ENCODE results near the gene FAM222B. TPM values are rescaled to one million over a fixed set of nuclear protein-coding genes. Genes with fewer than 3 reads are reported as not detected.
A peak's percentile ranks its signal among the peaks of the same experiment; 100 is the strongest.

The FAM222B gene, protein sequence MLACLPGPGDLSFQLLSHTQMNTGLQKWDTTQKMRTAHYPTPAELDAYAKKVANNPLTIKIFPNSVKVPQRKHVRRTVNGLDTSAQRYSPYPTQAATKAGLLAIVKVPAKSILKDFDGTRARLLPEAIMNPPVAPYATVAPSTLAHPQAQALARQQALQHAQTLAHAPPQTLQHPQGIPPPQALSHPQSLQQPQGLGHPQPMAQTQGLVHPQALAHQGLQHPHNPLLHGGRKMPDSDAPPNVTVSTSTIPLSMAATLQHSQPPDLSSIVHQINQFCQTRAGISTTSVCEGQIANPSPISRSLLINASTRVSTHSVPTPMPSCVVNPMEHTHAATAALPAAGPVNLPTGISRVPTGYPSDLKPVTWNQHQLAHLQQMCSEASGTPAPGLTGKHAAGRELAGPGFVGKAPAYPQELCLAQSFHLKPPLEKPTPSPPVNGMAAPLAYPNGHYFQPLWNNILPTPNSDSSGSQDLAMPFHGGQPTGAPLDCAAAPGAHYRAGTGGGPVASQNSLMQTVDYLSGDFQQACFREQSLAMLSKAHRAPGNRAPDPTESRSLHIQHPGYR
- total RNA-seq (2014; rRNA removed; shearing (Covaris generic); ENCODE audit: low replicate concordance), result 8.0 and 9.6 TPM in 2 replicates

DNA sequence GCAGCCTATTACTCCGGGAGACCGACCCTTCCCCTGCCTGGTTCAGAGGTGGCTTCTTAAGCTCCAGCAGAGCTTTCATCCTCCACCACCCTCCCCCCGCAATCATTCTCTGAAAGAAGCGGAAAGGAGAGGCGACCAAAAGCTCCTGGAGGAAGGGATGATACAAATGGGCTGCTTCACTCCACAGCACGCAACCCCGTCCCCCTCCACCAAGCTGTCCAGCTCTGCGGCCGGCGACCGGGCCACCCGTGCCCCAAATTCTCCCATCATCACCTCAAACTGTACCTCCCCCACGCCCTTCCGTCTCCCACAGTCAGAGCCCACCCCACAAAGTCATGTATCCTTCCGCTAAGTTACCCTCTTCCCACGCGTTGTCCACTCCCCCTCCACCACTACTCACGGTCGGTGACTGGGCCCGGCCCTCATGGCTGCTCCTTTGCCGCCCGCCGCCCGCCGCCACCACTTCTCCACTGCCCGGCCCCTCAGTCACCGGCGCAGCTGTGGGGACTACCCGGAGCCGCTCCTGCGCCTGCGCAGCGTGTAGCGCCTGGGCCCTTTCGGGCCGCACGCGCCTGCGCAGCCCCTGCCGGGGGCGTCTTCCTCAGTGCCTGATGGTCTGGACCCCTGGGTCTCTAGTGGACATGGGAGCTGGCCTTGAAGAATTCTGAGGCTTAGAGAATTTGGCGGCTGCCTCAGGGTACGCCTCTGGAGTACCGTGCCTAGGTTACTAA, at the start of gene FAM222B:
Gene FAM222B (minus strand): TSS at position 509 of the 731 bp plus-strand sequence. CDS start 76,123 bp downstream, outside the sequence.
- Histone ChIP-seq H3K27ac (ENCODE audit: low read length) (peak within 1 kb of the TSS; percentile 25; the same call in 1 of the 2 replicates), H3K36me3 (ENCODE audit: insufficient read depth, low read length) (no peaks in the 10 kb centered on the region), H3K79me2 (ENCODE audit: low read length) (peaks cover 48% of the 10 kb centered on the region), H3K4me2 (ENCODE audit: low read depth, low read length, poor library complexity, severe bottlenecking) (peak within 1 kb of the TSS; percentile 94), H3K9me3 (ENCODE audit: low read length) (no peaks in the 10 kb centered on the region), H2AFZ (ENCODE audit: low read length) (peak within 1 kb of the TSS; percentile 60), H4K20me1 (ENCODE audit: insufficient read depth, low read depth, low read length) (no peaks in the 10 kb centered on the region), H3K9me2 (replicated peaks; ENCODE audit: insufficient read depth, low read length) (no peaks in the 10 kb centered on the region), H3K4me1 (ENCODE audit: low read length) (peaks cover 11% of the 10 kb centered on the region), H3K9ac (ENCODE audit: low read length) (peak within 1 kb of the TSS; percentile 79), H3K27me3 (ENCODE audit: low read length) (no peaks in the 10 kb centered on the region), H3K4me3 (ENCODE audit: low read length) (peak within 1 kb of the TSS; percentile 72)
- DNase-seq, result peak; percentile 95

DNA sequence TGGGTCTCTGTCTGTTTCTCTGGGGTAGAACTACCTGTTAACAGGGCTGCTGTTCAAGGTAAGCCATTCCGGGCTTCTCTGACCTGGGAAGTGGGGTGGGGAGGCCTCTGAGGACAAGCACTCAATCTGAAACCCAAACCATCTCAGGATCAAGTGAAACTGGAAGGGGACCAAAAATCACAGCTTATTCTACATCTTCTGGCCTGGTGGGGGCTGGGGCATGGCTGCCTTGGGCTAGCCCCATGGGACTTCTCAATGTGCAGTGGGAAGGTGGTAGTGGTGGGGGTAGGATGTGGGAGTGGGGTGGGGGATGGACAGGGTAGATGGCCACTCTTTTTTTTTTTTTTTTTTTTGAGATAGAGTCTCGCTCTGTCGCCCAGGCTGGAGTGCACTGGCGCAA, 49.4 kb upstream of the FAM222B start:
- Histone ChIP-seq H3K36me3 (ENCODE audit: insufficient read depth, low read length) (0 out of 2 replicates have a peak, but pooled peaks cover 4% of the 10 kb centered on the region), H3K9me2 (replicated peaks; ENCODE audit: insufficient read depth, low read length) (no peaks in the 10 kb centered on the region), H3K9ac (ENCODE audit: low read length) (no peak overlapping the region), H3K4me1 (ENCODE audit: low read length) (peaks cover 84% of the 10 kb centered on the region), H3K4me2 (ENCODE audit: low read depth, low read length, poor library complexity, severe bottlenecking) (no peak overlapping the region), H3K4me3 (ENCODE audit: low read length) (no peak overlapping the region), H3K79me2 (ENCODE audit: low read length) (peaks cover 45% of the 10 kb centered on the region), H3K27me3 (ENCODE audit: low read length) (no peaks in the 10 kb centered on the region), H4K20me1 (ENCODE audit: insufficient read depth, low read depth, low read length) (no peaks in the 10 kb centered on the region; the same call in 1 of the 2 replicates), H3K9me3 (ENCODE audit: low read length) (no peaks in the 10 kb centered on the region), H3K27ac (ENCODE audit: low read length) (peak overlapping the region; percentile 18; the same call in 1 of the 2 replicates), H2AFZ (ENCODE audit: low read length) (no peak overlapping the region)
- DNase-seq, result no peak

DNA sequence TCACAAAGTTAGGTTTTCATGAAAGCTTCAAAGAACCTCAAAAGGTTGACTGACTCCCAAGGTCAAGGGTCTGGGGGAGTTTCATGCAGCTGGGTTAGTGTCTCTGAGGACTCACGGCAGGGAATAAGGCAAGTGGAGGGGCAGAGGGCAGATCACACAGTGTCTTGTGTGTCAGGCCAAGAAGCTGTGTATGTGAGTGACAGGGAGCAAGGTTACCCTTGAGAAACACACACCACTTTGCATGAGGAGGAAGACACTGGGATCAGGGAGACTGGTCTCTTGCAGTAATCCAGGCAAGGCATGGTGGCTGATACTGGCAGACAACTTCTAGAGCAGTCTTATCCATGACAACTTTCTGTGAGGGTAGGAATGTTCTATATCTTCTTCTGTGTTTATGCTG, 48.6 kb upstream of the FAM222B start:
- Histone ChIP-seq H3K9me2 (replicated peaks; ENCODE audit: insufficient read depth, low read length) (no peaks in the 10 kb centered on the region), H2AFZ (ENCODE audit: low read length) (no peak overlapping the region), H3K27me3 (ENCODE audit: low read length) (no peaks in the 10 kb centered on the region), H3K36me3 (ENCODE audit: insufficient read depth, low read length) (0 out of 2 replicates have a peak, but pooled peaks cover 4% of the 10 kb centered on the region), H3K9me3 (ENCODE audit: low read length) (no peaks in the 10 kb centered on the region), H4K20me1 (ENCODE audit: insufficient read depth, low read depth, low read length) (no peaks in the 10 kb centered on the region; the same call in 1 of the 2 replicates), H3K4me3 (ENCODE audit: low read length) (no peak overlapping the region), H3K4me2 (ENCODE audit: low read depth, low read length, poor library complexity, severe bottlenecking) (no peak overlapping the region), H3K4me1 (ENCODE audit: low read length) (peaks cover 81% of the 10 kb centered on the region), H3K79me2 (ENCODE audit: low read length) (peaks cover 37% of the 10 kb centered on the region), H3K9ac (ENCODE audit: low read length) (no peak overlapping the region), H3K27ac (ENCODE audit: low read length) (peak overlapping the region; percentile 18; the same call in 1 of the 2 replicates)
- no peak for DNase-seq

DNA sequence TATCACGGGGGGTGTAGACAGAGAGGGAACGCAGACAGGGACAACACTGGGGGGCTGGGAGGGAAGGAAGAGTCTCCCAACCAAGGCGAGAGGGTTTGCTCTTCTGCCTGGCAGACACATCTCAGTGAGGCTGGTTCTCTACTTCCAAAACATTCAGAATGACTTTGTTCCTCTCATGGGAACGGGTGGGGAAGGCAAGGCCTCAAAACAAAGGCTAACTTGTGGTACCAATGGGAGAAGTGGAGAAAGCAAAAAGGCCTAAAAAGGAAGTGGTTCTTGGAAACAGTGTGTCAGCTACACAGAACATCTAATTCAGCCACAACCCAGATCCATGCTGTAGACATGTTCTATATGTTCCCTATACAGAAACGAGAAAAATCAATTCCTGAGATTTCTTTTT, 47.4 kb upstream of the FAM222B start:
- Histone ChIP-seq H3K9me2 (replicated peaks; ENCODE audit: insufficient read depth, low read length) (no peaks in the 10 kb centered on the region), H3K4me1 (ENCODE audit: low read length) (peaks cover 70% of the 10 kb centered on the region), H3K9me3 (ENCODE audit: low read length) (no peaks in the 10 kb centered on the region), H4K20me1 (ENCODE audit: insufficient read depth, low read depth, low read length) (no peaks in the 10 kb centered on the region), H3K9ac (ENCODE audit: low read length) (no peak overlapping the region), H3K4me3 (ENCODE audit: low read length) (no peak overlapping the region), H3K27me3 (ENCODE audit: low read length) (no peaks in the 10 kb centered on the region), H3K4me2 (ENCODE audit: low read depth, low read length, poor library complexity, severe bottlenecking) (no peak overlapping the region), H2AFZ (ENCODE audit: low read length) (no peak overlapping the region), H3K79me2 (ENCODE audit: low read length) (peaks cover 26% of the 10 kb centered on the region), H3K27ac (ENCODE audit: low read length) (no peak overlapping the region), H3K36me3 (ENCODE audit: insufficient read depth, low read length) (0 out of 2 replicates have a peak, but pooled peaks cover 4% of the 10 kb centered on the region)
- no peak for DNase-seq

DNA sequence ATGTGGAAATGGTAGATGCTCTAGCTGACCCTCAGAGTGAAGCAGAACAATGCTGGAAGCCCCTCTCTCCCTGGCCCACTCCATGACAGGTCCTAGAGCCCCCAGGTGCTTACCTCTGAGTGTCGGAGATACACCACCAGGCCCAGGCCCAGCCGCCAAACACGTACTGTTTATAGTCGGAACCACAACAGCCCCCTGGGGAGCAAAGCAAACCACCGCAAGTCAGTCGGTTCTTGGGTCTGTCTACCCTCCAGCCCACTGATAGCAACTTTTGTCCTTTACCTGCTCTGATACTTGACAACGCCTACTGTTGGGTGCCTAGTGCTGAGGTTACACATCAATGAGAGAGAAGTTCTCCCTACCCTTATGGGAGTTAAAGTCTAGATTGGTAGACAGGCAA, 46.2 kb upstream of the FAM222B start:
- Histone ChIP-seq H3K79me2 (ENCODE audit: low read length) (peaks cover 24% of the 10 kb centered on the region), H3K9ac (ENCODE audit: low read length) (peak overlapping the region; percentile 33; the same call in 1 of the 2 replicates), H3K4me2 (ENCODE audit: low read depth, low read length, poor library complexity, severe bottlenecking) (peak overlapping the region; percentile 28), H3K9me2 (replicated peaks; ENCODE audit: insufficient read depth, low read length) (no peaks in the 10 kb centered on the region), H3K27me3 (ENCODE audit: low read length) (no peaks in the 10 kb centered on the region), H3K9me3 (ENCODE audit: low read length) (no peaks in the 10 kb centered on the region), H3K4me1 (ENCODE audit: low read length) (peaks cover 58% of the 10 kb centered on the region), H3K4me3 (ENCODE audit: low read length) (no peak overlapping the region), H3K36me3 (ENCODE audit: insufficient read depth, low read length) (0 out of 2 replicates have a peak, but pooled peaks cover 4% of the 10 kb centered on the region), H4K20me1 (ENCODE audit: insufficient read depth, low read depth, low read length) (no peaks in the 10 kb centered on the region), H3K27ac (ENCODE audit: low read length) (peak overlapping the region; percentile 56), H2AFZ (ENCODE audit: low read length) (no peak overlapping the region)
- peak; percentile 62 for DNase-seq

DNA sequence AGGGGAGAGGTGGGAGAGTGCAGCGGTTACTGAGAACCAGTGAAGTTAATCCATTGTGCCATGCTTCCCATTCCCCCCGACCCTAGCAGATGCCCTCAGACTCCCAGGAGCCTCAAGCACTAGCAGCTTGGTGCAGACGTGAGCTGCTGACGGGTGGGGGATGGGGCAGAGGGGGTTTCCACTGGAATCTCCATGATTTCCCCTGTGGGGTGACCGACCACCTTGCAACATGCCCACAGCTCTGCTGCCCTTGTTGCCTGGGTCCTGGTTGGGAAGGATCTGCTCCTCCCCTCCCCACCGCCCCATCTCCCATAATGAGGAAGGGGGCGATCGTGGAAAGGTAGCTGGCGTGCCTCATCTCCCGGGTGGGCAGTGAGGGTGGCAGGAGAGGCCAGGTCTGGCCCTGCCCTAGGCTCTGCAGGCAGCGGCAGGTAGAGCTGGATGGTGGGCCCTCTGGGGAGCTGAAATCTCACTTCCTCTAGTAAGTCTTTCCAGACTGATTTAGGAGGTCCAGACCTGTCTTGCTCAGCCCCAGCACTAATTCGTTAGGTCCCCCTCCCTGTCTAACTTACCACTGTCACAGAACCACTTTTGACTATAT, 45.4 kb upstream of the FAM222B start:
- H3K79me2 ChIP-seq (ENCODE audit: low read length), result peaks cover 18% of the 10 kb centered on the region
- H4K20me1 ChIP-seq (ENCODE audit: insufficient read depth, low read depth, low read length), result no peaks in the 10 kb centered on the region
- peak; percentile 78 for DNase-seq
- peaks cover 50% of the 10 kb centered on the region for H3K4me1 ChIP-seq (ENCODE audit: low read length)
- peak overlapping the region; percentile 56 for H3K27ac ChIP-seq (ENCODE audit: low read length)
- 0 out of 2 replicates have a peak, but pooled peaks cover 4% of the 10 kb centered on the region for H3K36me3 ChIP-seq (ENCODE audit: insufficient read depth, low read length)
- peak overlapping the region; percentile 28 for H3K4me2 ChIP-seq (ENCODE audit: low read depth, low read length, poor library complexity, severe bottlenecking)
- H3K9ac ChIP-seq (ENCODE audit: low read length), result peak overlapping the region; percentile 33
- H2AFZ ChIP-seq (ENCODE audit: low read length), result no peak overlapping the region
- H3K9me2 ChIP-seq (replicated peaks; ENCODE audit: insufficient read depth, low read length), result no peaks in the 10 kb centered on the region
- H3K27me3 ChIP-seq (ENCODE audit: low read length), result no peaks in the 10 kb centered on the region
- H3K4me3 ChIP-seq (ENCODE audit: low read length), result no peak overlapping the region
- H3K9me3 ChIP-seq (ENCODE audit: low read length), result no peaks in the 10 kb centered on the region

DNA sequence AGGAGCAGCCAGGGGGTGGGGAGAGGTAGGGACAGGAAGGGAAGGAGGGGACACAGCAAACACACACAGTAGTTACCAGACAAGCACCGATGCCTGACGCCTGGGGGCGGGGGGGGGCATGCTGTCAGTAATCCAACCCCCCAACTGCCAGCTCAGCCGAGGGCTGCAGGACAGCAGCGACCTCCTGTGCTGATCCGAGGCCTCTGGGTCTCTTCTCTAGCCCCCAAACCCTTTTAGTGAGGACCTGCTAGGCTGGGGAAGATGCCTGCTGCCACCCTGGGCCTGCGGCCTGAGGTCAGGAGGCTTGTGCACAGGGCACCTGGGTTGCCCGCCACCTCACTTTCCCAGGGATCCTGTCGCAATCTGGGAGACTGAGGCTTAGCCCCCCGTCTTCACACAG, 43.4 kb upstream of the FAM222B start:
- H3K4me1 ChIP-seq (ENCODE audit: low read length), result peaks cover 30% of the 10 kb centered on the region
- no peak overlapping the region for H3K9ac ChIP-seq (ENCODE audit: low read length)
- H3K79me2 ChIP-seq (ENCODE audit: low read length), result no peaks in the 10 kb centered on the region; the same call in 1 of the 2 replicates
- H2AFZ ChIP-seq (ENCODE audit: low read length), result no peak overlapping the region
- no peak overlapping the region for H3K27ac ChIP-seq (ENCODE audit: low read length)
- no peaks in the 10 kb centered on the region for H3K9me2 ChIP-seq (replicated peaks; ENCODE audit: insufficient read depth, low read length)
- H3K4me2 ChIP-seq (ENCODE audit: low read depth, low read length, poor library complexity, severe bottlenecking), result no peak overlapping the region
- no peaks in the 10 kb centered on the region; the same call in 1 of the 2 replicates for H4K20me1 ChIP-seq (ENCODE audit: insufficient read depth, low read depth, low read length)
- no peaks in the 10 kb centered on the region for H3K36me3 ChIP-seq (ENCODE audit: insufficient read depth, low read length)
- no peaks in the 10 kb centered on the region for H3K27me3 ChIP-seq (ENCODE audit: low read length)
- no peak overlapping the region for H3K4me3 ChIP-seq (ENCODE audit: low read length)
- no peak for DNase-seq
- no peaks in the 10 kb centered on the region for H3K9me3 ChIP-seq (ENCODE audit: low read length)

Measured in Karpas-422 (cell line).